ENCODE measurements around the gene ZNF684. TPM values are rescaled to one million over a fixed set of nuclear protein-coding genes. Genes with fewer than 3 reads are reported as not detected.

The ZNF684 gene
- total RNA-seq, 2 experiments from 2014 or later = 6.8 to 7.0 TPM

GRCh38 chr1:40583980-40584379 is 52.5 kb downstream of the ZNF684 start:
- peak overlapping the region; percentile 40 for H3K27ac Mint-ChIP-seq
- H3K4me1 Mint-ChIP-seq (ENCODE audit: low read depth) = peaks cover 2% of the 10 kb centered on the region
- intact Hi-C loops (cut with micrococcal nuclease) = no loop called here
- H3K4me3 Mint-ChIP-seq = no peak overlapping the region
- peak; percentile 12 for DNase-seq
- CTCF ChIA-PET = interaction anchor here (1.6 kb wide), 1 partner anchor 52 kb away, joined by 9 read pairs; the partner anchor contains the start of gene ZNF684
- H3K36me3 Mint-ChIP-seq (ENCODE audit: low read depth) = no peaks in the 10 kb centered on the region
- no peaks in the 10 kb centered on the region for H3K27me3 Mint-ChIP-seq (ENCODE audit: low read depth)
- H3K9me3 Mint-ChIP-seq = no peaks in the 10 kb centered on the region

GRCh38 chr1:40588586-40588985 is 57.1 kb downstream of the ZNF684 start:
- Mint-ChIP-seq H3K27ac (no peak overlapping the region), H3K36me3 (ENCODE audit: low read depth) (no peaks in the 10 kb centered on the region), H3K27me3 (ENCODE audit: low read depth) (no peaks in the 10 kb centered on the region), H3K4me1 (ENCODE audit: low read depth) (peaks cover 3% of the 10 kb centered on the region), H3K4me3 (no peak overlapping the region), H3K9me3 (no peaks in the 10 kb centered on the region)
- CTCF ChIA-PET = interaction anchor here (1.0 kb wide), 1 partner anchor 260 kb away, joined by 3 read pairs; no protein-coding TSS in a partner anchor
- DNase-seq = no peak
- intact Hi-C loops (cut with micrococcal nuclease) = no loop called here

GRCh38 chr1:40592107-40592803 is 60.8 kb downstream of the ZNF684 start:
- H3K36me3 Mint-ChIP-seq (ENCODE audit: low read depth) = no peaks in the 10 kb centered on the region
- H3K4me1 Mint-ChIP-seq (ENCODE audit: low read depth) = peaks cover 6% of the 10 kb centered on the region
- H3K27me3 Mint-ChIP-seq (ENCODE audit: low read depth) = no peaks in the 10 kb centered on the region
- CTCF ChIA-PET = interaction anchor here (0.7 to 0.9 kb wide), 2 partner anchors 77 to 360 kb away, joined by 3 read pairs; no protein-coding TSS in a partner anchor
- peak; percentile 45 for DNase-seq
- intact Hi-C loops (cut with micrococcal nuclease) = no loop called here
- H3K9me3 Mint-ChIP-seq = no peaks in the 10 kb centered on the region
- H3K4me3 Mint-ChIP-seq = no peak overlapping the region
- H3K27ac Mint-ChIP-seq = no peak overlapping the region

GRCh38 chr1:40593449-40594186 is 62.2 kb downstream of the ZNF684 start:
- intact Hi-C loops (cut with micrococcal nuclease) = no loop called here
- CTCF ChIA-PET = interaction anchor here (0.5 to 1.1 kb wide), 2 partner anchors 10 to 140 kb away, joined by 3 read pairs; no protein-coding TSS in a partner anchor
- DNase-seq = no peak
- peaks cover 6% of the 10 kb centered on the region for H3K4me1 Mint-ChIP-seq (ENCODE audit: low read depth)
- H3K36me3 Mint-ChIP-seq (ENCODE audit: low read depth) = no peaks in the 10 kb centered on the region
- H3K27ac Mint-ChIP-seq = no peak overlapping the region
- H3K27me3 Mint-ChIP-seq (ENCODE audit: low read depth) = no peaks in the 10 kb centered on the region
- H3K9me3 Mint-ChIP-seq = no peaks in the 10 kb centered on the region
- no peak overlapping the region for H3K4me3 Mint-ChIP-seq

GRCh38 chr1:40594187-40594531 is 62.7 kb downstream of the ZNF684 start:
- no peak overlapping the region for H3K4me3 Mint-ChIP-seq
- no peaks in the 10 kb centered on the region for H3K9me3 Mint-ChIP-seq
- H3K27ac Mint-ChIP-seq = no peak overlapping the region
- peaks cover 6% of the 10 kb centered on the region for H3K4me1 Mint-ChIP-seq (ENCODE audit: low read depth)
- no peaks in the 10 kb centered on the region for H3K36me3 Mint-ChIP-seq (ENCODE audit: low read depth)
- CTCF ChIA-PET = interaction anchor here (0.5 to 1.1 kb wide), 2 partner anchors 9 to 139 kb away, joined by 3 read pairs; no protein-coding TSS in a partner anchor
- no peaks in the 10 kb centered on the region for H3K27me3 Mint-ChIP-seq (ENCODE audit: low read depth)
- no peak for DNase-seq
- intact Hi-C loops (cut with micrococcal nuclease) = no loop called here

GRCh38 chr1:40595623-40596022 is 64.2 kb downstream of the ZNF684 start:
- intact Hi-C loops (cut with micrococcal nuclease) = no loop called here
- no peaks in the 10 kb centered on the region for H3K27me3 Mint-ChIP-seq (ENCODE audit: low read depth)
- no peak overlapping the region for H3K27ac Mint-ChIP-seq
- CTCF ChIA-PET = interaction anchor here (1.7 kb wide), 1 partner anchor 179 kb away, joined by 9 read pairs; no protein-coding TSS in a partner anchor
- no peak overlapping the region for H3K4me3 Mint-ChIP-seq
- H3K9me3 Mint-ChIP-seq = no peaks in the 10 kb centered on the region
- no peaks in the 10 kb centered on the region for H3K36me3 Mint-ChIP-seq (ENCODE audit: low read depth)
- DNase-seq = peak; percentile 11
- H3K4me1 Mint-ChIP-seq (ENCODE audit: low read depth) = peaks cover 6% of the 10 kb centered on the region

Other genes with a start within 250 kb of the ZNF684 start
- gene COL9A2, start 214.4 kb upstream of the ZNF684 start, total RNA-seq = 1 to 10 TPM; 6.2 to 6.8 TPM
- 100 to 1,000 TPM; 390 to 391 TPM for gene SMAP2, start 157.9 kb upstream of the ZNF684 start, total RNA-seq
- gene ZFP69B, start 81.2 kb upstream of the ZNF684 start, total RNA-seq = 10 to 100 TPM; 11.2 to 11.3 TPM
- 1 to 10 TPM; 3.5 to 3.8 TPM for gene ZFP69, start 54.3 kb upstream of the ZNF684 start, total RNA-seq
- gene EXO5, start 22.9 kb upstream of the ZNF684 start, total RNA-seq = 1 to 10 TPM; 9.4 to 9.9 TPM
- 1 to 10 TPM; 3.6 to 3.7 TPM for gene RIMS3, start 134.0 kb downstream of the ZNF684 start, total RNA-seq
- 10 to 100 TPM; 53.5 to 63.1 TPM for gene NFYC, start 160.1 kb downstream of the ZNF684 start, total RNA-seq

Measured in activated naive CD4-positive, alpha-beta T cell treated with anti-CD3 and anti-CD28 coated beads for 36 hours (primary cell).